ENCODE measurements around the gene DLG1. TPM values are rescaled to one million over a fixed set of nuclear protein-coding genes. Genes with fewer than 3 reads are reported as not detected.

The DLG1 gene
- polyA plus RNA-seq, 4 donors: 25.5 to 68.9 (median 39.7) TPM

DNA sequence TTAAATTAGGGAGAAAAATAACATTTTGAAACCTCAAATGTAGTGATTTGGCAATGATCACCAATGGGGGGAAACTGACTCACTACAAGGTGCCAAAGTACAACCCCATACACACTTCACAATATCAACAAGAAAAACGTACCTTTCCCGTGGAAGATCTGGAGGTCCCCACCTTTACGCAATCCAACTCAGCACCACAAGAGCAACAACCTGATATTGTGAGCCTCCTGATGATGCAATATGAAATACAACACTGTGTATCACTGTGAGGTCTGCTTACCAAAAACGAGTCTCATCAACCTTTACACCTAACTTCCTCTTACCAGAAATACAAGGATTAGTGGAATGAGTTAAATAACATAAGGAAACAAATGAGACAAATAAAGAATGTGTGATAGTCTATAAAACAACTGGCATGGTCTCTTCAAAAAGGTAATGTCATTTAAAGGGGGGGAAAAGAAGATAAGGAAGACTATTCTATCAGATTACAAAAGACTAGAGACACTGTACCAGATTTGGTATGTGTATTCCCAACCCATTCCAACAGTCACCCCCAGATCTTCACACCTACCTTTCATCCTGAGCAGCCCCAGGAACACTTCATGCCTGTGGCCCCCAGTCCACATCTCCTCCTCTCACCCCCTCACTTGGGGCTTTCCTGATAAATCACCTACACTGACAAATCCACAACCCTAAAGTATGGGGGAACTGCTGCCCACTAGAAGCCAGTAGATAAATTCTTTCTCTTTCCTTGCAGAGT is 27.7 kb downstream of the DLG1 start:
- Histone ChIP-seq H3K27ac (ENCODE audit: low read depth in 1 of 3, low read length in 2 of 3) (no peak overlapping the region), H3K4me1 (ENCODE audit: control insufficient read depth in 3 of 3, insufficient read depth in 2 of 3, low read depth in 1 of 3, low read length in 2 of 3) (peaks cover 0 to 2% (median 0%) of the 10 kb centered on the region in 3 donors), H3K9me3 (ENCODE audit: control insufficient read depth in 2 of 2, insufficient read depth in 1 of 2, low read depth in 1 of 2, low read length in 1 of 2) (no peaks in the 10 kb centered on the region), H3K4me3 (ENCODE audit: low read depth in 1 of 3, low read length in 3 of 3) (no peak overlapping the region), H3K36me3 (ENCODE audit: control insufficient read depth in 3 of 3, insufficient read depth in 2 of 3, low read depth in 1 of 3, low read length in 3 of 3) (peaks cover 0 to 5% (median 4%) of the 10 kb centered on the region in 3 donors), H3K27me3 (ENCODE audit: control insufficient read depth in 3 of 3, insufficient read depth in 3 of 3, low read length in 3 of 3) (no peaks in the 10 kb centered on the region)
- FAIRE-seq: no peak
- no peak for DNase-seq
- 50 to 67% (median 51%) methylated on average over 4 of the region's 4 CpGs for WGBS, 3 donors

DNA sequence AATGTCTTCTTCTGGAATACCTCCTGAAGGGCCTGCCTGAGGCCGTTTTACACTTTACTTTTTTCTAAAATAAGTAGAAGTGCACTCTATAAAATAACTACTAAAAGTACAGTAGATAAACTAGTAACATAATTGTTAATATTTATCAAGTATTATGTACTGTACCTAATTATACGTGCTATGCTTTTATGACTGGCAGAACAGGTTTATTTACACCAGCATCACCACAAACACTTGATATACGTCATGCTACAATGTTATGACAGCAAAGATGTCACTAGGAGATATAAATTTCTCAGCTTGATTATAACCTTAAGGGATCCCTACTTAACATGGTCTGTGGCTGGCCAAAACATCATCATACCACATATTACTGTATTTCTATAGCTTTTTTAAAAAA is 29.4 kb downstream of the DLG1 start:
- Histone ChIP-seq H3K27me3 (ENCODE audit: control insufficient read depth in 3 of 3, insufficient read depth in 3 of 3, low read length in 3 of 3) (no peaks in the 10 kb centered on the region), H3K9me3 (ENCODE audit: control insufficient read depth in 2 of 2, insufficient read depth in 1 of 2, low read depth in 1 of 2, low read length in 1 of 2) (no peaks in the 10 kb centered on the region), H3K4me1 (ENCODE audit: control insufficient read depth in 3 of 3, insufficient read depth in 2 of 3, low read depth in 1 of 3, low read length in 2 of 3) (no peaks in the 10 kb centered on the region), H3K27ac (ENCODE audit: low read depth in 1 of 3, low read length in 2 of 3) (no peak overlapping the region), H3K4me3 (ENCODE audit: low read depth in 1 of 3, low read length in 3 of 3) (no peak overlapping the region), H3K36me3 (ENCODE audit: control insufficient read depth in 3 of 3, insufficient read depth in 2 of 3, low read depth in 1 of 3, low read length in 3 of 3) (peaks cover 0 to 7% (median 4%) of the 10 kb centered on the region in 3 donors)
- DNase-seq: no peak
- FAIRE-seq: no peak
- 44 to 71% (median 58%) methylated on average over 3 of the region's 3 CpGs for WGBS, 3 donors

DNA sequence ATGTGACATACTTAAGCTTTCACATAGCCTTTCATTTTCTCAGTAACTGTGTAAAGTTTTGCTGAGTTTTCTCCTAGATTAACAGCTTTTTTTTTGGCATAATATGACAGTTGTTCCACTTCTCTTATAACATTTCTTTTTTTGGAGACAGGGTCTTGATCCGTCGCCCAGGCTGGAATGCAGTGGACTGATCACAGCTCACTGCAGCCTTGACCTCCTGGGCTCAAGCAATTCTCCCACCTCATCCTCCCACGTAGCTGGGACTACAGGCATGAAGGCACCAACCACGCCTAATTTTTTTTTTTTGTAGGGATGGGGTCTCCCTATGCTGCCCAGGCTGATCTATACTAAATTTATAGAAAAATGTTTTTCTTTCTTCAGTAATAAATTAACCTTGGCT is 30.1 kb downstream of the DLG1 start:
- WGBS, 3 donors: 63 to 82% (median 79%) methylated on average over 4 of the region's 4 CpGs
- Histone ChIP-seq H3K27me3 (ENCODE audit: control insufficient read depth in 3 of 3, insufficient read depth in 3 of 3, low read length in 3 of 3) (no peaks in the 10 kb centered on the region), H3K9me3 (ENCODE audit: control insufficient read depth in 2 of 2, insufficient read depth in 1 of 2, low read depth in 1 of 2, low read length in 1 of 2) (no peaks in the 10 kb centered on the region), H3K36me3 (ENCODE audit: control insufficient read depth in 3 of 3, insufficient read depth in 2 of 3, low read depth in 1 of 3, low read length in 3 of 3) (peaks cover 0 to 11% (median 4%) of the 10 kb centered on the region in 3 donors), H3K27ac (ENCODE audit: low read depth in 1 of 3, low read length in 2 of 3) (no peak overlapping the region), H3K4me3 (ENCODE audit: low read depth in 1 of 3, low read length in 3 of 3) (no peak overlapping the region), H3K4me1 (ENCODE audit: control insufficient read depth in 3 of 3, insufficient read depth in 2 of 3, low read depth in 1 of 3, low read length in 2 of 3) (no peaks in the 10 kb centered on the region)
- DNase-seq (no peak), FAIRE-seq (no peak)

DNA sequence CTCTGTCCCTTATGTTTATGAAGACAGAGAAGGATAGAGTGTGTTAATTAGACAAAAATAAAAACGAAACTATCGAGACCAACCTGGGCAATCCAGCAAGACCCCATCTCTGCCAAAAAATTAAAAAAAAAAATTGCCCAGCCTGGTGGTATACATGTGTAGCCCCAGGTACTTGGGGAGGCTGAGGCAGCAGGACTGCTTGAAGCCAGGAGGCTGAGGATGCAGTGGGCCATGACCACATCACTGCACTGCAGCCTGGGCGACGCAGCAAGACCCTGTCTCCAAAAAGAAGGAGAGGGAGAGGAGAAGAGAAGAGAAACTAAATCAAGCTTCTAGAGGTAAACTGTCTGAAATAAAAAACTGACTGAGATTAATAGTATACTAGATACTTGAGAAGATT is 32.1 kb downstream of the DLG1 start:
- FAIRE-seq (no peak), DNase-seq (no peak)
- no peak overlapping the region for H3K4me3 ChIP-seq (ENCODE audit: low read depth in 1 of 3, low read length in 3 of 3)
- WGBS, 3 donors: 96 to 97% (median 96%) methylated on average over 4 of the region's 4 CpGs
- H3K27me3 ChIP-seq (ENCODE audit: control insufficient read depth in 3 of 3, insufficient read depth in 3 of 3, low read length in 3 of 3): no peaks in the 10 kb centered on the region
- H3K27ac ChIP-seq (ENCODE audit: low read depth in 1 of 3, low read length in 2 of 3): no peak overlapping the region
- H3K4me1 ChIP-seq (ENCODE audit: control insufficient read depth in 3 of 3, insufficient read depth in 2 of 3, low read depth in 1 of 3, low read length in 2 of 3): peaks cover 0 to 4% (median 0%) of the 10 kb centered on the region in 3 donors
- peaks cover 0 to 14% (median 6%) of the 10 kb centered on the region in 3 donors for H3K36me3 ChIP-seq (ENCODE audit: control insufficient read depth in 3 of 3, insufficient read depth in 2 of 3, low read depth in 1 of 3, low read length in 3 of 3)
- H3K9me3 ChIP-seq (ENCODE audit: control insufficient read depth in 2 of 2, insufficient read depth in 1 of 2, low read depth in 1 of 2, low read length in 1 of 2): no peaks in the 10 kb centered on the region

DNA sequence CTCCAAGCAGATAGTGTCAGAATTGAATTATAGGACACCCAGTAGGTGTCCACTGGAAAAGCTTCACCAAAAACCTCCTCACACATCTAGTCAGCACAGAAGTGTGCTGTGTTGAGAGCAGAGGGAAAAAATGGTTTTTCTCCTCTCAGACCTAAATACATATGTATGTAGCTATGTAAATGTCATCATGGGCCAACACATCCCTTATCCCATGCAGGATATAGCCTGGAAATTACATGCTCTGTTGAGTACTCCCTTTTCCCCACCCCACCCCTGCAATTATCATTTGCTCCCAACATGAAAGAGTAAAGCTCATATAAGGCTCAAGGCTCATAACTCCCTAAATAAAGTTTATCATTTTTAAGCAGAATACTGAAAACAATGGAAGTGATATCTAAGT is 35.7 kb downstream of the DLG1 start:
- no peak overlapping the region for H3K27ac ChIP-seq (ENCODE audit: low read depth in 1 of 3, low read length in 2 of 3)
- DNase-seq: no peak
- no peaks in the 10 kb centered on the region for H3K9me3 ChIP-seq (ENCODE audit: control insufficient read depth in 2 of 2, insufficient read depth in 1 of 2, low read depth in 1 of 2, low read length in 1 of 2)
- peaks cover 0 to 11% (median 2%) of the 10 kb centered on the region in 3 donors for H3K36me3 ChIP-seq (ENCODE audit: control insufficient read depth in 3 of 3, insufficient read depth in 2 of 3, low read depth in 1 of 3, low read length in 3 of 3)
- no peak overlapping the region for H3K4me3 ChIP-seq (ENCODE audit: low read depth in 1 of 3, low read length in 3 of 3)
- H3K27me3 ChIP-seq (ENCODE audit: control insufficient read depth in 3 of 3, insufficient read depth in 3 of 3, low read length in 3 of 3): no peaks in the 10 kb centered on the region
- H3K4me1 ChIP-seq (ENCODE audit: control insufficient read depth in 3 of 3, insufficient read depth in 2 of 3, low read depth in 1 of 3, low read length in 2 of 3): peaks cover 0 to 4% (median 0%) of the 10 kb centered on the region in 3 donors
- FAIRE-seq: no peak

DNA sequence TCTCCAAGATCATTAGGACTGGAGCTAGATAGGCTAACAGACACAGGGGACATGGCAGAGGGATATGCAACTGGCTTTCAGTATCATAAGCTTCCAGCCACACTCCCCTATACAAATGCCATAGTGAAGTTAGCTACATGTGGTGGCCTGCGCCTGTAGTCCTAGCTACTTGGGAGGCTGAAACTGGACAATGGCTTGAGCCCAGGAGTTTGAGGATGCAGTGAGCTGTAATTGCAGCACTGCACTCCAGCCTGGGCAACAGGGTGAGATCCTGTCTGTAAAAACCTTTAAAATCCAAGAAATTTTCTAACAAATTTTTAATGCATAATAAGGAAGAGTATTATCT is 37.3 kb downstream of the DLG1 start:
- H3K4me1 ChIP-seq (ENCODE audit: control insufficient read depth in 3 of 3, insufficient read depth in 2 of 3, low read depth in 1 of 3, low read length in 2 of 3): peaks cover 0 to 4% (median 0%) of the 10 kb centered on the region in 3 donors
- H3K27me3 ChIP-seq (ENCODE audit: control insufficient read depth in 3 of 3, insufficient read depth in 3 of 3, low read length in 3 of 3): no peaks in the 10 kb centered on the region
- FAIRE-seq (no peak), DNase-seq (no peak)
- no peak overlapping the region for H3K27ac ChIP-seq (ENCODE audit: low read depth in 1 of 3, low read length in 2 of 3)
- no peak overlapping the region for H3K4me3 ChIP-seq (ENCODE audit: low read depth in 1 of 3, low read length in 3 of 3)
- peaks cover 0 to 9% (median 2%) of the 10 kb centered on the region in 3 donors for H3K36me3 ChIP-seq (ENCODE audit: control insufficient read depth in 3 of 3, insufficient read depth in 2 of 3, low read depth in 1 of 3, low read length in 3 of 3)
- H3K9me3 ChIP-seq (ENCODE audit: control insufficient read depth in 2 of 2, insufficient read depth in 1 of 2, low read depth in 1 of 2, low read length in 1 of 2): no peaks in the 10 kb centered on the region
- 94 to 100% (median 98%) methylated on average over 1 of the region's 1 CpG for WGBS, 3 donors

DNA sequence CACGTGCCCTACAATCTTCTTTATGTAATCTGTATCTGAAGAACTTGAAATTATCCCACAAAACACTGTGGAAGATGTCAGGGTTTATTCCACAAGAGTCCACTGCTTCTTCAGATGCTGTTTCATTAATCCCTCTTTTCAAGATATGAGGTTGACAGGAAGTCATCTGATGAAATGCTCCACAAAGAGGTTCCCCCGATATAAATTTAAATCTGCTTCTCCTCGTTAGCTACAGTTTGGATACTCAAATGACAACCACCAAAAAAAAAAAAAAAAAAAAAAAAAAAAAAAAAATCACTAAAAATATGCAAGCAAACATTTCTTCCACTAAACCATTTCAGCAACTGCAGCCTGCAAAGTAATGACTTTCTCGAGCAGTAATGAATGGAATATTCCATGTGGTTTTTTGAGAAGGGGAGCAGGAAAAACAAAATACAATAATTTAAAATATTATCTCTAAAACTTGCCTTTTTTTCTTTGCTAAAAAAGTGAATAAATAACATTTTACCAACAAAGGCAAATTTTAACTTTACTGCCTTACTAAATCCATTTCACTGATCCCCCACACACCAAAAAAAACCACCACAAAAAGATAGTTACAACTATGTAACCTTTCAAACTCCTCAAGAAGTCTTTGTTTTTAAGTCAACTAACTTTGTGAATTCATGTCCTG is 37.8 kb downstream of the DLG1 start:
- FAIRE-seq (no peak), DNase-seq (no peak)
- Histone ChIP-seq H3K27me3 (ENCODE audit: control insufficient read depth in 3 of 3, insufficient read depth in 3 of 3, low read length in 3 of 3) (no peaks in the 10 kb centered on the region), H3K4me3 (ENCODE audit: low read depth in 1 of 3, low read length in 3 of 3) (no peak overlapping the region), H3K27ac (ENCODE audit: low read depth in 1 of 3, low read length in 2 of 3) (no peak overlapping the region), H3K4me1 (ENCODE audit: control insufficient read depth in 3 of 3, insufficient read depth in 2 of 3, low read depth in 1 of 3, low read length in 2 of 3) (peaks cover 0 to 4% (median 0%) of the 10 kb centered on the region in 3 donors), H3K9me3 (ENCODE audit: control insufficient read depth in 2 of 2, insufficient read depth in 1 of 2, low read depth in 1 of 2, low read length in 1 of 2) (no peaks in the 10 kb centered on the region), H3K36me3 (ENCODE audit: control insufficient read depth in 3 of 3, insufficient read depth in 2 of 3, low read depth in 1 of 3, low read length in 3 of 3) (peaks cover 0 to 8% (median 2%) of the 10 kb centered on the region in 3 donors)
- 67 to 84% (median 77%) methylated on average over 4 of the region's 4 CpGs for WGBS, 3 donors

DNA sequence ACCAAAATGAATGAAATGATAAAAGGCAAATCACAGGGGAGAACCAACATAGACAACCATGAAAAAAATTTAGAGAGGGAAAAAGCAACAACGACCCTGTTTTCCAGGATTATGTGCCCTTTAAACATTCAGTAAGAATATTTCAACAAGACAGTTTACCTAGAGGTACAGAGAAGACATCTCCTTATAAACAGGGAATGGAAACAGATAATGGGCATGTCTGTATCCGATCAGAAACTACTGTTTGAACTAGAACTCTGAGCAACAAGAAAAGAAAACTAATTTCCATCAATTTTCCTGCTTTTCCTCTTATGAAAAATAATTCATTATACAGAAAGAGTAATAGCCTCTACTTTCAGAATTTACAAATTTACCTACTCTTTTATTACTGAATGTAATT is 39.3 kb downstream of the DLG1 start:
- WGBS, 3 donors: 65 to 75% (median 72%) methylated on average over 2 of the region's 2 CpGs
- H3K27ac ChIP-seq (ENCODE audit: low read depth in 1 of 3, low read length in 2 of 3): no peak overlapping the region
- H3K9me3 ChIP-seq (ENCODE audit: control insufficient read depth in 2 of 2, insufficient read depth in 1 of 2, low read depth in 1 of 2, low read length in 1 of 2): no peaks in the 10 kb centered on the region
- DNase-seq (no peak), FAIRE-seq (no peak)
- H3K36me3 ChIP-seq (ENCODE audit: control insufficient read depth in 3 of 3, insufficient read depth in 2 of 3, low read depth in 1 of 3, low read length in 3 of 3): peaks cover 0 to 7% (median 2%) of the 10 kb centered on the region in 3 donors
- no peak overlapping the region for H3K4me3 ChIP-seq (ENCODE audit: low read depth in 1 of 3, low read length in 3 of 3)
- peaks cover 0 to 4% (median 0%) of the 10 kb centered on the region in 3 donors for H3K4me1 ChIP-seq (ENCODE audit: control insufficient read depth in 3 of 3, insufficient read depth in 2 of 3, low read depth in 1 of 3, low read length in 2 of 3)
- H3K27me3 ChIP-seq (ENCODE audit: control insufficient read depth in 3 of 3, insufficient read depth in 3 of 3, low read length in 3 of 3): no peaks in the 10 kb centered on the region

Data from small intestine (tissue), 7 donors.